ENCODE results near the gene GPR137.

Gene GPR137

GRCh38 chr11:64265176-64266160, 20.2 kb upstream of the GPR137 start:
- peak; percentile 30 for DNase-seq

- DNase-seq, result peak; percentile 27
Observed at GRCh38 chr11:64266339-64266738, 19.3 kb upstream of the GPR137 start.

- peak; percentile 45 for DNase-seq
Observed at GRCh38 chr11:64267207-64267945, 18.3 kb upstream of the GPR137 start.

- DNase-seq, result peak; percentile 78
Observed at GRCh38 chr11:64268025-64268892, 17.4 kb upstream of the GPR137 start.

GRCh38 chr11:64268893-64269539, 16.6 kb upstream of the GPR137 start:
- DNase-seq, result peak; percentile 70

GRCh38 chr11:64269540-64270220, 16.0 kb upstream of the GPR137 start:
- peak; percentile 99 for DNase-seq

GRCh38 chr11:64275031-64275800, 10.4 kb upstream of the GPR137 start:
- no peak for DNase-seq

- no peak for DNase-seq
Observed at GRCh38 chr11:64275841-64276240, 9.8 kb upstream of the GPR137 start.

- no peak for DNase-seq
Observed at GRCh38 chr11:64276653-64277431, 8.8 kb upstream of the GPR137 start.

GRCh38 chr11:64278576-64279190, 7.0 kb upstream of the GPR137 start:
- no peak for DNase-seq

GRCh38 chr11:64281957-64282770, 3.5 kb upstream of the GPR137 start:
- DNase-seq, result no peak

GRCh38 chr11:64283092-64283491, 2.6 kb upstream of the GPR137 start:
- DNase-seq, result no peak

- peak; percentile 97 for DNase-seq
Observed at GRCh38 chr11:64284048-64284961, 1.3 kb upstream of the GPR137 start, which contains the start of gene BAD. TSS of gene BAD (minus strand) at chr11:64284665. CDS start at chr11:64284368, 297 bp downstream.

- DNase-seq, result peak; percentile 56
Observed at GRCh38 chr11:64285885-64286800, 495 bp downstream of the GPR137 start.

GRCh38 chr11:64286801-64287159, 1.1 kb downstream of the GPR137 start:
- peak; percentile 20 for DNase-seq

- DNase-seq, result peak; percentile 20
Observed at GRCh38 chr11:64287676-64288352, 2.2 kb downstream of the GPR137 start.

Data from femur (tissue), 1 donor.